GM23338 (cell line): ENCODE data around the gene SBF2. TPM values are rescaled to one million over a fixed set of nuclear protein-coding genes. Genes with fewer than 3 reads are reported as not detected.

ENCODE experiments used
- ATAC-seq: fragments of 200-7000 bp; cut with Tn5 transposase; 3 replicates; pipeline ENCODE4 v1.9.1; 2020
- DNase-seq: peaks from one replicate; pipeline ENCODE4 v3.0.0-alpha.2; 2015; ENCODE audit warnings: low spot score
- H2AFZ ChIP-seq: fragments of 200-600 bp; sonication (generic); 2 replicates; pipeline ENCODE4 v1.8.0; 2016; ENCODE audit warnings: antibody characterized with exemption, mild to moderate bottlenecking, moderate library complexity
- H3F3A ChIP-seq: fragments of 200-600 bp; sonication (generic); replicated peaks from 2 replicates; pipeline ENCODE4 v1.8.0; 2017; ENCODE audit warnings: antibody characterized with exemption, mixed run types, low read depth
- H3K27ac ChIP-seq: fragments of 200-600 bp; sonication (generic); 2 replicates; pipeline ENCODE4 v1.6.1; 2016; ENCODE audit warnings: low read depth
- H3K27me3 ChIP-seq: fragments of 200-600 bp; sonication (generic); 2 replicates; pipeline ENCODE4 v1.8.0; 2016; ENCODE audit warnings: mild to moderate bottlenecking, mixed run types, moderate library complexity; ENCODE audit not compliant: insufficient read depth
- H3K36me3 ChIP-seq: fragments of 200-600 bp; sonication (generic); 2 replicates; pipeline ENCODE4 v1.8.0; 2016; ENCODE audit warnings: mild to moderate bottlenecking; ENCODE audit not compliant: insufficient read depth
- H3K4me1 ChIP-seq: fragments of 200-600 bp; sonication (generic); 2 replicates; pipeline ENCODE4 v1.8.0; 2016; ENCODE audit warnings: mild to moderate bottlenecking, moderate library complexity; ENCODE audit not compliant: insufficient read depth
- H3K4me2 ChIP-seq: fragments of 200-600 bp; sonication (generic); 2 replicates; pipeline ENCODE4 v1.7.1; 2017; ENCODE audit warnings: mixed run types
- H3K4me3 ChIP-seq: fragments of 200-600 bp; sonication (generic); 2 replicates; pipeline ENCODE4 v1.6.1; 2016; ENCODE audit warnings: mixed run types
- H3K79me2 ChIP-seq: fragments of 200-600 bp; sonication (generic); replicated peaks from 2 replicates; pipeline ENCODE4 v1.8.0; 2017; ENCODE audit warnings: mild to moderate bottlenecking; ENCODE audit not compliant: insufficient read depth
- H3K9me2 ChIP-seq: fragments of 200-600 bp; sonication (generic); 2 replicates; pipeline ENCODE4 v1.8.0; 2017; ENCODE audit not compliant: insufficient read depth
- H4K20me1 ChIP-seq: fragments of 200-600 bp; sonication (generic); replicated peaks from 2 replicates; pipeline ENCODE4 v1.8.0; 2017; ENCODE audit warnings: mild to moderate bottlenecking; ENCODE audit not compliant: insufficient read depth
- H3K27ac Mint-ChIP-seq: 2 replicates; pipeline ENCODE4 v1.8.0; 2020; ENCODE audit warnings: inconsistent platforms, mild to moderate bottlenecking, moderate library complexity, mixed read lengths
- H3K27me3 Mint-ChIP-seq: 3 replicates; pipeline ENCODE4 v1.8.0; 2022; ENCODE audit warnings: low read depth, mild to moderate bottlenecking, moderate library complexity, mixed read lengths, inconsistent platforms; ENCODE audit not compliant: insufficient read depth, poor library complexity
- H3K36me3 Mint-ChIP-seq: 3 replicates; pipeline ENCODE4 v1.8.0; 2021; ENCODE audit warnings: low read depth, mild to moderate bottlenecking, inconsistent platforms, moderate library complexity, mixed read lengths
- H3K4me1 Mint-ChIP-seq: 3 replicates; pipeline ENCODE4 v1.8.0; 2020; ENCODE audit warnings: mild to moderate bottlenecking, inconsistent platforms, mixed read lengths
- H3K4me3 Mint-ChIP-seq: 3 replicates; pipeline ENCODE4 v1.8.0; 2021; ENCODE audit warnings: moderate library complexity, mild to moderate bottlenecking, inconsistent platforms, mixed read lengths
- H3K9me3 Mint-ChIP-seq: 3 replicates; pipeline ENCODE4 v1.8.0; 2020; ENCODE audit warnings: moderate library complexity, mild to moderate bottlenecking, inconsistent platforms, mixed read lengths
- CREB1 ChIP-seq: fragments of 250-450 bp; sonication (Bioruptor Pico); IDR thresholded peaks from 2 replicates; pipeline ENCODE4 v1.5.0; 2020; ENCODE audit warnings: low read depth, mild to moderate bottlenecking, moderate library complexity
- CTCF ChIP-seq, 2 experiments: fragments of 200-600 bp in 1 of 2; sonication (generic) in 1 of 2; conservative IDR thresholded peaks; 2 replicates each; pipeline versions ENCODE4 v1.5.1 to v1.6.1; 2016 to 2017; ENCODE audit warnings: antibody characterized with exemption in 2 of 2, low read depth in 2 of 2, mild to moderate bottlenecking in 2 of 2, moderate library complexity in 1 of 2
- ETS1 ChIP-seq: IDR thresholded peaks from 2 replicates; pipeline ENCODE4 v1.6.1; 2016; ENCODE audit warnings: antibody characterized with exemption
- EZH2 ChIP-seq: fragments of 200-600 bp; sonication (generic); IDR thresholded peaks from one replicate; pipeline ENCODE4 v1.8.0; 2017; ENCODE audit warnings: antibody characterized with exemption, mild to moderate bottlenecking, low read depth; ENCODE audit not compliant: unreplicated experiment
- EZH2phosphoT487 ChIP-seq: fragments of 200-600 bp; sonication (generic); IDR thresholded peaks from one replicate; pipeline ENCODE4 v1.8.1; 2018; ENCODE audit warnings: antibody characterized with exemption; ENCODE audit not compliant: unreplicated experiment
- JUNB ChIP-seq: IDR thresholded peaks from one replicate; pipeline ENCODE4 v1.6.1; 2016; ENCODE audit warnings: antibody characterized with exemption; ENCODE audit not compliant: unreplicated experiment
- NANOG ChIP-seq: IDR thresholded peaks from 2 replicates; pipeline ENCODE4 v1.6.1; 2016; ENCODE audit warnings: antibody characterized with exemption, borderline replicate concordance
- POLR2AphosphoS5 ChIP-seq: IDR thresholded peaks from 2 replicates; pipeline ENCODE4 v1.6.1; 2016; ENCODE audit warnings: antibody characterized with exemption, low read depth
- STAT1 ChIP-seq: IDR thresholded peaks from one replicate; pipeline ENCODE4 v1.6.1; 2016; ENCODE audit warnings: antibody characterized with exemption; ENCODE audit not compliant: unreplicated experiment
- ZNF114 ChIP-seq: fragments of 250-450 bp; sonication (Bioruptor Pico); IDR thresholded peaks from 2 replicates; pipeline ENCODE4 v1.5.0; 2020; ENCODE audit warnings: mild to moderate bottlenecking, moderate library complexity
- ZNF331 ChIP-seq: fragments of 250-450 bp; sonication (Bioruptor Pico); IDR thresholded peaks from 2 replicates; pipeline ENCODE4 v1.5.0; 2020; ENCODE audit warnings: low read depth, mild to moderate bottlenecking, moderate library complexity
- polyA plus RNA-seq: library from polyadenylated mRNA; unstranded; fragments of >200 nt; fragmentation: Nextera tagmentation; extraction: Ambion mirVana; gene quantifications from 2 replicates; pipeline ENCODE4 v1.2.1, GENCODE V29; 2016
- total RNA-seq: library from RNA; depleted of rRNA; stranded (reverse); fragments of >200 nt; shearing (Covaris generic); gene quantifications from 2 replicates; pipeline ENCODE4 v1.2.3, GENCODE V29; 2014
- TF ChIP-seq, protein P1 (sequence below): IDR thresholded peaks from one replicate; pipeline ENCODE4 v1.6.1; 2018; ENCODE audit warnings: antibody characterized with exemption; ENCODE audit not compliant: unreplicated experiment

SBF2 gene
- total and polyA plus RNA-seq, 2 experiments from 2014 or later, result 25.6 to 53.5 TPM

DNA sequence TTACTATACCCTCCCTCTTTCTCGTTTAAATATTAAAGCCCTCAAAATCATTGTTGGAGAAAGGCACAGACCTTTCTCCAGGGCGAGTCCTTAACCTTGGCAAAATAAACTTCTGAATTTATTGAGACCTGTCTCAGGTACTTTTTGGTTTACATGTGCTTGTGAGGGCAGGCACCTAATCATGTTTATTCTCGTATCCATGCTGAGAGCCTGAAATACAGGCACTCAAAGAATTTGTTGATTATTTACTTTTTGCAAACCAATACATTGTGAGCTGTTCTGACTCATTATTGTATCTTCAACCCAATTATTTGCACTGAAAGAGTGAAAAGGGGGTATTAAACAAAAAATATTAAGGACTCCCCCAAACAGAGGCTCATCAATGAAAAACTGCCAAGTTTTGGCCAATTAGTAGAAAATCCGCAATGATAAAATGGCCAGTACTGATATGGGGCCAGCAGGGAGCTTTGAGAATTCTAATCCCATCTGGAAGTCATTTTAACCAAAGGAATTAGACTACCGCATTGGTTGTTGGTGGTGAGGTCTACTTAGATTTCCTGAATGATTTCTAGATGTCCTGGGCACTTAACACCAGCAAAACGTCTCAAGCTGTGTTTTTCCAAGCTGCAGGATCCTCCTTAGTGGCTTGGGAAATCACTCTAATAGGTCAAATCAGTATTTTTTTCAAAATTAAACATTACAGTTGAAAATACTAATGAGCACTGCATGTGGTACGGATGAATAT lies 472.8 kb downstream of the SBF2 start:
- Histone ChIP-seq H3K9me2 (no peaks in the 10 kb centered on the region), H4K20me1 (no peaks in the 10 kb centered on the region), H3F3A (no peaks in the 10 kb centered on the region), H3K27ac (peak overlapping the region; percentile 4; the same call in 1 of the 2 replicates), H3K27me3 (no peaks in the 10 kb centered on the region), H3K4me1 (peaks cover 28% of the 10 kb centered on the region), H3K36me3 (no peaks in the 10 kb centered on the region), H2AFZ (no peak overlapping the region), H3K79me2 (no peaks in the 10 kb centered on the region), H3K4me2 (peak overlapping the region; percentile 41), H3K4me3 (no peak overlapping the region)
- H3K27ac Mint-ChIP-seq, result no peak overlapping the region
- TF ChIP-seq STAT1 (no peak), POLR2AphosphoS5 (no peak)
- peak; percentile 29 for ATAC-seq
- peaks cover 3% of the 10 kb centered on the region for H3K27me3 Mint-ChIP-seq
- H3K9me3 Mint-ChIP-seq, result no peaks in the 10 kb centered on the region
- peaks cover 36% of the 10 kb centered on the region for H3K4me1 Mint-ChIP-seq
- DNase-seq, result no peak
- no peak overlapping the region for H3K4me3 Mint-ChIP-seq
- no peaks in the 10 kb centered on the region for H3K36me3 Mint-ChIP-seq

DNA sequence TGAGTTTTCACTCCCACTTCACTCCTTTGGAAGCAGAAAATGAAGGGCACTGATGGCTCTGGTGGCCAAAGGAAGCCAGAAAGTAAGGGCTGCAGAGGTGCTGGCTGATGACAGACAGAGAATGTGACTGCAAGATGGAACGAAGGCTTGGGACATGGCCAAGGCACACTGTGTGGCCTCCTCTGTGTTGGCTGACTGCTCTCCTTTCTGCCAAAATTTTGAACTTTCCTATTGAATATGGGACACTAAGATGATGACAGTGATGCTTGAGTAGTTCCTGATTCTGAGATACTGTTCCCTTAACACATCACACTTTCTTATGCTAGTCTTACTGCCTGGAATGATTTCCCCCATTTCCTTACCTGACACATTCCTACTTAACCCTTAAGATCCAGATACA lies 473.8 kb downstream of the SBF2 start:
- no peak overlapping the region for H3K4me3 ChIP-seq
- no peak for TF ChIP-seq ZNF331
- no peak for TF ChIP-seq ETS1
- TF ChIP-seq JUNB, result no peak
- TF ChIP-seq NANOG, result no peak
- TF ChIP-seq, protein P1, sequence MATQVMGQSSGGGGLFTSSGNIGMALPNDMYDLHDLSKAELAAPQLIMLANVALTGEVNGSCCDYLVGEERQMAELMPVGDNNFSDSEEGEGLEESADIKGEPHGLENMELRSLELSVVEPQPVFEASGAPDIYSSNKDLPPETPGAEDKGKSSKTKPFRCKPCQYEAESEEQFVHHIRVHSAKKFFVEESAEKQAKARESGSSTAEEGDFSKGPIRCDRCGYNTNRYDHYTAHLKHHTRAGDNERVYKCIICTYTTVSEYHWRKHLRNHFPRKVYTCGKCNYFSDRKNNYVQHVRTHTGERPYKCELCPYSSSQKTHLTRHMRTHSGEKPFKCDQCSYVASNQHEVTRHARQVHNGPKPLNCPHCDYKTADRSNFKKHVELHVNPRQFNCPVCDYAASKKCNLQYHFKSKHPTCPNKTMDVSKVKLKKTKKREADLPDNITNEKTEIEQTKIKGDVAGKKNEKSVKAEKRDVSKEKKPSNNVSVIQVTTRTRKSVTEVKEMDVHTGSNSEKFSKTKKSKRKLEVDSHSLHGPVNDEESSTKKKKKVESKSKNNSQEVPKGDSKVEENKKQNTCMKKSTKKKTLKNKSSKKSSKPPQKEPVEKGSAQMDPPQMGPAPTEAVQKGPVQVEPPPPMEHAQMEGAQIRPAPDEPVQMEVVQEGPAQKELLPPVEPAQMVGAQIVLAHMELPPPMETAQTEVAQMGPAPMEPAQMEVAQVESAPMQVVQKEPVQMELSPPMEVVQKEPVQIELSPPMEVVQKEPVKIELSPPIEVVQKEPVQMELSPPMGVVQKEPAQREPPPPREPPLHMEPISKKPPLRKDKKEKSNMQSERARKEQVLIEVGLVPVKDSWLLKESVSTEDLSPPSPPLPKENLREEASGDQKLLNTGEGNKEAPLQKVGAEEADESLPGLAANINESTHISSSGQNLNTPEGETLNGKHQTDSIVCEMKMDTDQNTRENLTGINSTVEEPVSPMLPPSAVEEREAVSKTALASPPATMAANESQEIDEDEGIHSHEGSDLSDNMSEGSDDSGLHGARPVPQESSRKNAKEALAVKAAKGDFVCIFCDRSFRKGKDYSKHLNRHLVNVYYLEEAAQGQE, result no peak
- no peak for TF ChIP-seq CTCF (conservative IDR thresholded peaks at IDR 0.05; ENCODE audit: low read depth in 2 of 2)
- no peak for TF ChIP-seq EZH2
- TF ChIP-seq CREB1, result no peak
- TF ChIP-seq ZNF114, result no peak
- TF ChIP-seq EZH2phosphoT487, result no peak
- Mint-ChIP-seq H3K27me3 (peaks cover 3% of the 10 kb centered on the region), H3K36me3 (no peaks in the 10 kb centered on the region), H3K4me1 (peaks cover 41% of the 10 kb centered on the region), H3K4me3 (no peak overlapping the region), H3K27ac (no peak overlapping the region), H3K9me3 (no peaks in the 10 kb centered on the region)
- peak; percentile 32 for ATAC-seq
- DNase-seq, result no peak
- no peaks in the 10 kb centered on the region for H3K9me2 ChIP-seq
- peaks cover 34% of the 10 kb centered on the region for H3K4me1 ChIP-seq
- no peaks in the 10 kb centered on the region for H4K20me1 ChIP-seq
- peaks cover 4% of the 10 kb centered on the region; the same call in 1 of the 2 replicates for H3F3A ChIP-seq
- H3K36me3 ChIP-seq, result no peaks in the 10 kb centered on the region
- H2AFZ ChIP-seq, result no peak overlapping the region
- no peaks in the 10 kb centered on the region for H3K79me2 ChIP-seq
- no peaks in the 10 kb centered on the region for H3K27me3 ChIP-seq
- peak overlapping the region; percentile 5; the same call in 1 of the 2 replicates for H3K27ac ChIP-seq
- no peak overlapping the region for H3K4me2 ChIP-seq
